Measurements from ENCODE around the gene SEC14L5. TPM values are rescaled to one million over a fixed set of nuclear protein-coding genes. Genes with fewer than 3 reads are reported as not detected.

SEC14L5 gene
- total RNA-seq, 1 experiment from 2014 or later, result 2.3 TPM

DNA sequence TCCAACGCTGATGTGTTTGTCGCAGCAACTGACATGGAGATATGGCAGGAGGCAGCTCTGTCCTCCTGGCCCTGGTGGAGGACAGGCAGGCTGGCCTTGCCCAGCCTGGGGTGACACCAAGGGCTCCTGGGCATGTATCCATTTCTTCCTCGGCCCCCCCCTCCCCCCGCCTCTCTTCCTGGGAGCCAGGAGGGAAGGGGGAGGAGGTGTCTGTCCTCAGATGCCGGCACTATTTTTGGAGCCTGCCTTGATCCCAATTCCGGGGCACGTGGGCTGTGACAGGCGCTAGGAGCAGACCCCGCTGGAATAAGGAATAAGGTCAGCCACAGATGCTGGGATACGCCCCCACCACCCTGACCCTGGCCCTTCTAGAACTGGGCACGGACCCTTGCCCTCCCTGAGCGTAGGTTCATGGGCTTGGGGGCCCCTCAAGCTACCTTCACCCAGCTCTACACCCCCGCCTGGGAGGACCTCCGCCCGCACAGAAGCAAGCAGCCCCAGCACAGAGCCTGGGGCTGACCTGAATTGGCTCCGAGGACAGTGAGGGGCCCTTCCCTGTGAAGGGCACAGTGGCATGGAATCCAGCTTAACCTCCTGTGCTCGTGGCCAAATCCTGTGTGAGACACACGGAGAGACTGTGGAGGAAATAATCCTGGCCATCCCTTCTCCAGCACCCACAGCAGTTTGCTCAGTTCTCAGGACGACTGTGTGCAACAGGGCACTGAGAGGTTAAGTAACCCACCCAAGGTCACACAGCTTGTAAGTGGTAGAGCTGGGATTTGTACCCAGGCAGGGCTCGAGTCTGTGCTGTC is 24.1 kb downstream of the SEC14L5 start (continued):
- TF ChIP-seq, protein P1, sequence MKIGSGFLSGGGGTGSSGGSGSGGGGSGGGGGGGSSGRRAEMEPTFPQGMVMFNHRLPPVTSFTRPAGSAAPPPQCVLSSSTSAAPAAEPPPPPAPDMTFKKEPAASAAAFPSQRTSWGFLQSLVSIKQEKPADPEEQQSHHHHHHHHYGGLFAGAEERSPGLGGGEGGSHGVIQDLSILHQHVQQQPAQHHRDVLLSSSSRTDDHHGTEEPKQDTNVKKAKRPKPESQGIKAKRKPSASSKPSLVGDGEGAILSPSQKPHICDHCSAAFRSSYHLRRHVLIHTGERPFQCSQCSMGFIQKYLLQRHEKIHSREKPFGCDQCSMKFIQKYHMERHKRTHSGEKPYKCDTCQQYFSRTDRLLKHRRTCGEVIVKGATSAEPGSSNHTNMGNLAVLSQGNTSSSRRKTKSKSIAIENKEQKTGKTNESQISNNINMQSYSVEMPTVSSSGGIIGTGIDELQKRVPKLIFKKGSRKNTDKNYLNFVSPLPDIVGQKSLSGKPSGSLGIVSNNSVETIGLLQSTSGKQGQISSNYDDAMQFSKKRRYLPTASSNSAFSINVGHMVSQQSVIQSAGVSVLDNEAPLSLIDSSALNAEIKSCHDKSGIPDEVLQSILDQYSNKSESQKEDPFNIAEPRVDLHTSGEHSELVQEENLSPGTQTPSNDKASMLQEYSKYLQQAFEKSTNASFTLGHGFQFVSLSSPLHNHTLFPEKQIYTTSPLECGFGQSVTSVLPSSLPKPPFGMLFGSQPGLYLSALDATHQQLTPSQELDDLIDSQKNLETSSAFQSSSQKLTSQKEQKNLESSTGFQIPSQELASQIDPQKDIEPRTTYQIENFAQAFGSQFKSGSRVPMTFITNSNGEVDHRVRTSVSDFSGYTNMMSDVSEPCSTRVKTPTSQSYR (CRISPR knock-in tag; IDR thresholded peaks at IDR 0.05), result no peak

DNA sequence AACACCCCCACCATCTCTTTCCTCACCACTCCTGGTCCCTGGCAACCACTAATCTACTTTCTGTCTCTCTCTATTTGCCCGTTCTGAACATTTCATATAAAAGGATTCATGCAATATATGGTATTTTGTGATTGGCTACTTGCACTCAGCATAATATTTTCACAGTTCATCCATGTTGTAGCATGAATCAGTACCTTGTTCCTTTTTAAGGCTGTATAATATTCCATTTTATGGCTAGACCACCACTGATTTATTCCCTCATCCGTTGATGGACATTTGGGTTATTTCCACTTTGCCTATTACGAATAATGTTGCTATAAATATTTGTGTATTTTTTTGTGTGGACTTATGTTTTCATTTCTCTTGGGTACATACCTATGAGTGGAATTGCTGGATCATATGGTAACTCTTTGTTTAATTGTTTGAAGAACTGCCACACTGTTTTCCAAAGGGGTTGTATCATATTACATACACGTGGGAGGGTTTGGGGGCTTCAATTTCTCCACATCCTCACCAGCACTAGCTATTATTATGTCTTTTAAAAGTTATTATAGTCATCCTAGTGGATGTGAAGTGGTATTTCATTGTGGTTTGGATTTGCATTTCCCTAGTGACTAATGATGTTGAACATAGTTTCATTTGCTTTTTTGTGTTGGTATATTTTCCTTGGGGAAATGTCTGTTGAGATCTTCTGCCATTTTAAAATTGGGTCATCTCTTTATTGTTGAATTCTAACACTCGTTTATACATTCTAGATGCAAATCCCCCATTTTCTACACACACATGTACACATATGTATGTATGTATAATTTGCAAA is 26.3 kb downstream of the SEC14L5 start:
- TF ChIP-seq SOX15 (CRISPR knock-in tag; IDR thresholded peaks at IDR 0.05) (no peak), TEAD4 (CRISPR knock-in tag; IDR thresholded peaks at IDR 0.05) (no peak), CREM (CRISPR knock-in tag; IDR thresholded peaks at IDR 0.05) (no peak), TCF7 (CRISPR knock-in tag; IDR thresholded peaks at IDR 0.05; ENCODE audit: low read depth) (no peak), FOXP1 (CRISPR knock-in tag; IDR thresholded peaks at IDR 0.05; ENCODE audit: borderline replicate concordance) (no peak), GRHL2 (CRISPR knock-in tag; IDR thresholded peaks at IDR 0.05; ENCODE audit: insufficient replicate concordance, severe bottlenecking) (no peak), CREB1 (CRISPR knock-in tag; IDR thresholded peaks at IDR 0.05) (no peak), ZNF416 (CRISPR knock-in tag; IDR thresholded peaks at IDR 0.05) (no peak), ZBTB21 (CRISPR knock-in tag; IDR thresholded peaks at IDR 0.05; ENCODE audit: borderline replicate concordance) (no peak), RORB (CRISPR knock-in tag; IDR thresholded peaks at IDR 0.05) (no peak), EMX1 (CRISPR knock-in tag; IDR thresholded peaks at IDR 0.05) (no peak), CBFB (CRISPR knock-in tag; IDR thresholded peaks at IDR 0.05; ENCODE audit: low read depth) (no peak), ZNF396 (CRISPR knock-in tag; IDR thresholded peaks at IDR 0.05; ENCODE audit: borderline replicate concordance) (no peak)
- TF ChIP-seq, protein P1 (CRISPR knock-in tag; IDR thresholded peaks at IDR 0.05), result no peak
- TF ChIP-seq, protein P2, sequence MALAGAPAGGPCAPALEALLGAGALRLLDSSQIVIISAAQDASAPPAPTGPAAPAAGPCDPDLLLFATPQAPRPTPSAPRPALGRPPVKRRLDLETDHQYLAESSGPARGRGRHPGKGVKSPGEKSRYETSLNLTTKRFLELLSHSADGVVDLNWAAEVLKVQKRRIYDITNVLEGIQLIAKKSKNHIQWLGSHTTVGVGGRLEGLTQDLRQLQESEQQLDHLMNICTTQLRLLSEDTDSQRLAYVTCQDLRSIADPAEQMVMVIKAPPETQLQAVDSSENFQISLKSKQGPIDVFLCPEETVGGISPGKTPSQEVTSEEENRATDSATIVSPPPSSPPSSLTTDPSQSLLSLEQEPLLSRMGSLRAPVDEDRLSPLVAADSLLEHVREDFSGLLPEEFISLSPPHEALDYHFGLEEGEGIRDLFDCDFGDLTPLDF (CRISPR knock-in tag; IDR thresholded peaks at IDR 0.05), result no peak
- TF ChIP-seq, protein P3, sequence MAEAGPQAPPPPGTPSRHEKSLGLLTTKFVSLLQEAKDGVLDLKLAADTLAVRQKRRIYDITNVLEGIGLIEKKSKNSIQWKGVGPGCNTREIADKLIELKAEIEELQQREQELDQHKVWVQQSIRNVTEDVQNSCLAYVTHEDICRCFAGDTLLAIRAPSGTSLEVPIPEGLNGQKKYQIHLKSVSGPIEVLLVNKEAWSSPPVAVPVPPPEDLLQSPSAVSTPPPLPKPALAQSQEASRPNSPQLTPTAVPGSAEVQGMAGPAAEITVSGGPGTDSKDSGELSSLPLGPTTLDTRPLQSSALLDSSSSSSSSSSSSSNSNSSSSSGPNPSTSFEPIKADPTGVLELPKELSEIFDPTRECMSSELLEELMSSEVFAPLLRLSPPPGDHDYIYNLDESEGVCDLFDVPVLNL (CRISPR knock-in tag; IDR thresholded peaks at IDR 0.05; ENCODE audit: borderline replicate concordance, low read depth), result no peak
- TF ChIP-seq, protein P4, sequence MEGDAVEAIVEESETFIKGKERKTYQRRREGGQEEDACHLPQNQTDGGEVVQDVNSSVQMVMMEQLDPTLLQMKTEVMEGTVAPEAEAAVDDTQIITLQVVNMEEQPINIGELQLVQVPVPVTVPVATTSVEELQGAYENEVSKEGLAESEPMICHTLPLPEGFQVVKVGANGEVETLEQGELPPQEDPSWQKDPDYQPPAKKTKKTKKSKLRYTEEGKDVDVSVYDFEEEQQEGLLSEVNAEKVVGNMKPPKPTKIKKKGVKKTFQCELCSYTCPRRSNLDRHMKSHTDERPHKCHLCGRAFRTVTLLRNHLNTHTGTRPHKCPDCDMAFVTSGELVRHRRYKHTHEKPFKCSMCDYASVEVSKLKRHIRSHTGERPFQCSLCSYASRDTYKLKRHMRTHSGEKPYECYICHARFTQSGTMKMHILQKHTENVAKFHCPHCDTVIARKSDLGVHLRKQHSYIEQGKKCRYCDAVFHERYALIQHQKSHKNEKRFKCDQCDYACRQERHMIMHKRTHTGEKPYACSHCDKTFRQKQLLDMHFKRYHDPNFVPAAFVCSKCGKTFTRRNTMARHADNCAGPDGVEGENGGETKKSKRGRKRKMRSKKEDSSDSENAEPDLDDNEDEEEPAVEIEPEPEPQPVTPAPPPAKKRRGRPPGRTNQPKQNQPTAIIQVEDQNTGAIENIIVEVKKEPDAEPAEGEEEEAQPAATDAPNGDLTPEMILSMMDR (IDR thresholded peaks at IDR 0.05), result no peak
- Mint-ChIP-seq H3K9me3 (peaks cover 7% of the 10 kb centered on the region), H3K27me3 (ENCODE audit: low read depth) (peaks cover 37% of the 10 kb centered on the region), H3K27ac (no peak overlapping the region), H3K36me3 (no peaks in the 10 kb centered on the region), H3K4me1 (no peaks in the 10 kb centered on the region), H3K4me3 (no peak overlapping the region)
- CTCF ChIA-PET, result no interaction called here
- ATAC-seq (no peak), DNase-seq (ENCODE audit: low spot score) (no peak)
- POLR2A ChIA-PET, result interaction anchor here (0.6 kb wide), 1 partner anchor 711 kb away, joined by 3 read pairs; the partner anchor contains the start of gene TFAP4
